Middle frontal gyrus (tissue), 1 donor: ENCODE data around the gene RREB1.

Source experiments
- DNase-seq: peaks from one replicate; pipeline ENCODE4 v3.0.0-alpha.2; 2015; ENCODE audit warnings: low spot score; ENCODE audit errors: extremely low spot score

Gene RREB1

GRCh38 chr6:7215798-7216231, 108.1 kb downstream of the RREB1 start:
- no peak for DNase-seq

- DNase-seq = no peak
These were observed 109.3 kb downstream of the RREB1 start for GRCh38 chr6:7216941-7217621.

GRCh38 chr6:7218406-7218988, 110.7 kb downstream of the RREB1 start:
- DNase-seq = no peak

- no peak for DNase-seq
These were observed 111.5 kb downstream of the RREB1 start for GRCh38 chr6:7219310-7219709.

GRCh38 chr6:7222197-7222596, 114.4 kb downstream of the RREB1 start:
- DNase-seq = no peak

- DNase-seq = no peak
These were observed 117.0 kb downstream of the RREB1 start for GRCh38 chr6:7224731-7225130.

- DNase-seq = no peak
These were observed 121.1 kb downstream of the RREB1 start for GRCh38 chr6:7228662-7229375.

GRCh38 chr6:7229376-7230326, 121.9 kb downstream of the RREB1 start:
- no peak for DNase-seq

- DNase-seq = no peak
These were observed 122.5 kb downstream of the RREB1 start for GRCh38 chr6:7230327-7230691.

- DNase-seq = no peak
These were observed 123.4 kb downstream of the RREB1 start for GRCh38 chr6:7230956-7231713.

GRCh38 chr6:7232351-7232750, 124.6 kb downstream of the RREB1 start:
- no peak for DNase-seq

- DNase-seq = no peak
These were observed 126.8 kb downstream of the RREB1 start for GRCh38 chr6:7234547-7234946.

- no peak for DNase-seq
These were observed 128.0 kb downstream of the RREB1 start for GRCh38 chr6:7235712-7236305.

- no peak for DNase-seq
These were observed 128.8 kb downstream of the RREB1 start for GRCh38 chr6:7236306-7237209.

- DNase-seq = no peak
These were observed 130.0 kb downstream of the RREB1 start for GRCh38 chr6:7237653-7238188.

GRCh38 chr6:7238526-7238899, 130.8 kb downstream of the RREB1 start:
- no peak for DNase-seq

GRCh38 chr6:7238900-7239589, 131.3 kb downstream of the RREB1 start:
- DNase-seq = no peak

GRCh38 chr6:7239590-7239948, 131.8 kb downstream of the RREB1 start:
- no peak for DNase-seq

GRCh38 chr6:7240351-7240750, 132.6 kb downstream of the RREB1 start:
- no peak for DNase-seq
